ENCODE data around the gene SLC8B1. TPM values are rescaled to one million over a fixed set of nuclear protein-coding genes. Genes with fewer than 3 reads are reported as not detected.

SLC8B1 gene
- total and polyA plus RNA-seq, 2 donors (not counting 3 experiments of a cell fraction or from before 2014, with no cell fraction given): 29.9 to 45.4 TPM

DNA sequence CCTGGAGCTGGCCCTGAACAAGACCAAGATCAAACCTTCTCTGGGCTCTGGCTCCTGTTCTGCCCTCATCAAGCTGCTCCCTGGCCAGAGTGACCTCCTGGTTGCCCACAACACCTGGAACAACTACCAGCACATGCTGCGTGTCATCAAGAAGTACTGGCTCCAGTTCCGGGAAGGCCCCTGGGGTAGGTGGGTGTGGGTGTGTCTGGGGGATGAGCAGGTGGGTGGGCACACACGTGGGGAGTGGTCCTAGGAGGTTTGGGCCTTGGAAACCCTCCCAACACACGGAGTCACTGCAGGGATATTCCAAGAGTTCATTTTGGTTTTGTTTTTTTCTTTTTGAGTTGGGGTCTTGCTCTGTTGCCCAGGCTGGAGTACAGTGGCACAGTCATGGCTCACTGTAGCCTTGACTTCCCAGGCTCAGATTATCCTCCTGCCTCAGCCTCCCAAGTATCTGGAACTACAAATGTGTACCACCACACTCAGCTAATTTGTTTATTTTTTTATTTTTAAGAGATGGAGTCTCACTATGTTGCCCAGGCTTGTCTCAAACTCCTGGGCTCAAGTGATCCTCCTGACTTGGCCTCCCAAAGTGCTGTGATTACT lies 40.0 kb upstream of the SLC8B1 start:
- H3K27me3 ChIP-seq (ENCODE audit: control insufficient read depth in 2 of 2, insufficient read depth in 2 of 2, low read length in 2 of 2): no peaks in the 10 kb centered on the region
- dilution Hi-C loops (cut with MboI; ENCODE audit: extremely low pct_ligation_motif_present, low sequenced_read_pairs) (no loop called here), intact Hi-C loops (cut with micrococcal nuclease) (no loop called here)
- H3K4me2 ChIP-seq (ENCODE audit: insufficient read depth, low read length): no peak overlapping the region
- no peak overlapping the region for H3K9ac ChIP-seq (replicated peaks; ENCODE audit: extremely low read depth, insufficient read depth, low read length)
- DNase-seq (ENCODE audit: low read depth, low spot score) (no peak), FAIRE-seq (no peak)
- H3K79me2 ChIP-seq (ENCODE audit: control insufficient read depth, insufficient read depth, low read length): no peaks in the 10 kb centered on the region
- H3K36me3 ChIP-seq (ENCODE audit: control insufficient read depth in 2 of 2, extremely low read depth in 1 of 2, insufficient read depth in 2 of 2, low read length in 2 of 2): peaks cover 0 to 19% of the 10 kb centered on the region in 2 experiments
- no peaks in the 10 kb centered on the region for H3K4me1 ChIP-seq (ENCODE audit: control insufficient read depth, extremely low read depth, insufficient read depth, low read length)
- H3K4me3 ChIP-seq (replicated peaks in 1 of 3; ENCODE audit: insufficient read depth in 1 of 3, low read depth in 1 of 3, low read length in 3 of 3): no peak overlapping the region
- ChIA-PET CTCF (no interaction called here), POLR2A (no interaction called here)
- no peak overlapping the region for H2AFZ ChIP-seq (ENCODE audit: low read depth, low read length)
- BruUV-seq (replicated peaks): no TSS peak
- H4K20me1 ChIP-seq (replicated peaks; ENCODE audit: control insufficient read depth, extremely low read depth, insufficient read depth, low read length): no peaks in the 10 kb centered on the region
- no peak overlapping the region for H3K27ac ChIP-seq (ENCODE audit: insufficient read depth, low read depth, low read length)
- TF ChIP-seq POLR2AphosphoS5 (IDR thresholded peaks at IDR 0.05; ENCODE audit: insufficient read depth, low read depth, low read length): no peak
- no peak for TF ChIP-seq MYC (IDR thresholded peaks at IDR 0.05; ENCODE audit: low read depth, low read length)
- no peak for TF ChIP-seq EZH2 (IDR thresholded peaks at IDR 0.05; ENCODE audit: borderline replicate concordance, low read depth, low read length, severe bottlenecking)
- TF ChIP-seq POLR2A (IDR thresholded peaks at IDR 0.05; ENCODE audit: low read depth, low read length): no peak
- TF ChIP-seq, protein P1, sequence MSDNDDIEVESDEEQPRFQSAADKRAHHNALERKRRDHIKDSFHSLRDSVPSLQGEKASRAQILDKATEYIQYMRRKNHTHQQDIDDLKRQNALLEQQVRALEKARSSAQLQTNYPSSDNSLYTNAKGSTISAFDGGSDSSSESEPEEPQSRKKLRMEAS (IDR thresholded peaks at IDR 0.05; ENCODE audit: insufficient read depth, insufficient read length): no peak
- no peak for TF ChIP-seq FOS (IDR thresholded peaks at IDR 0.05; ENCODE audit: borderline replicate concordance, insufficient read depth, low read length)
- TF ChIP-seq JUN (IDR thresholded peaks at IDR 0.05; ENCODE audit: borderline replicate concordance, insufficient read depth, insufficient read length, low read depth): no peak
- TF ChIP-seq GATA2 (IDR thresholded peaks at IDR 0.05; ENCODE audit: insufficient read depth, insufficient read length, low read depth, low read length): no peak
- TF ChIP-seq, protein P2, sequence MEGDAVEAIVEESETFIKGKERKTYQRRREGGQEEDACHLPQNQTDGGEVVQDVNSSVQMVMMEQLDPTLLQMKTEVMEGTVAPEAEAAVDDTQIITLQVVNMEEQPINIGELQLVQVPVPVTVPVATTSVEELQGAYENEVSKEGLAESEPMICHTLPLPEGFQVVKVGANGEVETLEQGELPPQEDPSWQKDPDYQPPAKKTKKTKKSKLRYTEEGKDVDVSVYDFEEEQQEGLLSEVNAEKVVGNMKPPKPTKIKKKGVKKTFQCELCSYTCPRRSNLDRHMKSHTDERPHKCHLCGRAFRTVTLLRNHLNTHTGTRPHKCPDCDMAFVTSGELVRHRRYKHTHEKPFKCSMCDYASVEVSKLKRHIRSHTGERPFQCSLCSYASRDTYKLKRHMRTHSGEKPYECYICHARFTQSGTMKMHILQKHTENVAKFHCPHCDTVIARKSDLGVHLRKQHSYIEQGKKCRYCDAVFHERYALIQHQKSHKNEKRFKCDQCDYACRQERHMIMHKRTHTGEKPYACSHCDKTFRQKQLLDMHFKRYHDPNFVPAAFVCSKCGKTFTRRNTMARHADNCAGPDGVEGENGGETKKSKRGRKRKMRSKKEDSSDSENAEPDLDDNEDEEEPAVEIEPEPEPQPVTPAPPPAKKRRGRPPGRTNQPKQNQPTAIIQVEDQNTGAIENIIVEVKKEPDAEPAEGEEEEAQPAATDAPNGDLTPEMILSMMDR (IDR thresholded peaks at IDR 0.05; ENCODE audit: extremely low read depth in 1 of 2, insufficient read depth in 1 of 2, low read depth in 1 of 2, low read length in 2 of 2): no peak
- H3K9me1 ChIP-seq (replicated peaks; ENCODE audit: control insufficient read depth, extremely low read depth, insufficient read depth, low read length): no peaks in the 10 kb centered on the region
- no peaks in the 10 kb centered on the region for H3K9me3 ChIP-seq (replicated peaks; ENCODE audit: control insufficient read depth, insufficient read depth, low read length)
